ENCODE results near the gene HOMER2.

The HOMER2 gene

DNA sequence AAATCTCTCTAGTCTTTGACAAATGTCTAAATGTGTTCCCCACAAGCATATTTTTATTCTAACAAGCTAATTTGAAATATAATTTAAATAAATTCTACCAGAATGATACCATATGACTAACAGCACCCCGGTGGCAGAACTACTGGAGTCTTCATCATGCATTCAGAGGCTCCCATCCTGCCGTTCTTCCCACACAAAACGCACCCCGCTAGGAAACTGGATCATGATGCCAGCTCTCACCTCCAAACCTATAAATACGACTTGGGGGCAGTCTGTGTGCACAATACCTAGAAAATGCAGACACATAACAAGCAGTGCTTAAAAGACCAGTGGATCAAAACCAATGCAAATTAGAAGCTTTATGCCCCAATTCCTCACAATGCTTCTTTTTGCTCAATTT lies 8.5 kb downstream of the HOMER2 start:
- ATAC-seq: no peak
- TF ChIP-seq OSR1 (CRISPR knock-in tag; IDR thresholded peaks at IDR 0.05) (no peak), ZNF565 (CRISPR knock-in tag; conservative IDR thresholded peaks at IDR 0.05; ENCODE audit: low read depth) (no peak), BACH2 (CRISPR knock-in tag; IDR thresholded peaks at IDR 0.05; ENCODE audit: borderline replicate concordance) (no peak), CSDC2 (CRISPR knock-in tag; IDR thresholded peaks at IDR 0.05) (no peak), ARNTL (CRISPR knock-in tag; IDR thresholded peaks at IDR 0.05; ENCODE audit: borderline replicate concordance, low read depth) (no peak), RARB (CRISPR knock-in tag; IDR thresholded peaks at IDR 0.05) (no peak), PATZ1 (CRISPR knock-in tag; IDR thresholded peaks at IDR 0.05; ENCODE audit: borderline replicate concordance) (no peak), ZFP30 (CRISPR knock-in tag; IDR thresholded peaks at IDR 0.05) (no peak), TOX (CRISPR knock-in tag; IDR thresholded peaks at IDR 0.05; ENCODE audit: borderline replicate concordance) (no peak), SNAI2 (CRISPR knock-in tag; IDR thresholded peaks at IDR 0.05) (no peak), CREB5 (CRISPR knock-in tag; IDR thresholded peaks at IDR 0.05; ENCODE audit: low read depth) (no peak), ZNF70 (CRISPR knock-in tag; IDR thresholded peaks at IDR 0.05) (no peak), ZC3H10 (CRISPR knock-in tag; IDR thresholded peaks at IDR 0.05) (no peak), ESRRG (CRISPR knock-in tag; IDR thresholded peaks at IDR 0.05) (no peak)
- TF ChIP-seq, protein P1, sequence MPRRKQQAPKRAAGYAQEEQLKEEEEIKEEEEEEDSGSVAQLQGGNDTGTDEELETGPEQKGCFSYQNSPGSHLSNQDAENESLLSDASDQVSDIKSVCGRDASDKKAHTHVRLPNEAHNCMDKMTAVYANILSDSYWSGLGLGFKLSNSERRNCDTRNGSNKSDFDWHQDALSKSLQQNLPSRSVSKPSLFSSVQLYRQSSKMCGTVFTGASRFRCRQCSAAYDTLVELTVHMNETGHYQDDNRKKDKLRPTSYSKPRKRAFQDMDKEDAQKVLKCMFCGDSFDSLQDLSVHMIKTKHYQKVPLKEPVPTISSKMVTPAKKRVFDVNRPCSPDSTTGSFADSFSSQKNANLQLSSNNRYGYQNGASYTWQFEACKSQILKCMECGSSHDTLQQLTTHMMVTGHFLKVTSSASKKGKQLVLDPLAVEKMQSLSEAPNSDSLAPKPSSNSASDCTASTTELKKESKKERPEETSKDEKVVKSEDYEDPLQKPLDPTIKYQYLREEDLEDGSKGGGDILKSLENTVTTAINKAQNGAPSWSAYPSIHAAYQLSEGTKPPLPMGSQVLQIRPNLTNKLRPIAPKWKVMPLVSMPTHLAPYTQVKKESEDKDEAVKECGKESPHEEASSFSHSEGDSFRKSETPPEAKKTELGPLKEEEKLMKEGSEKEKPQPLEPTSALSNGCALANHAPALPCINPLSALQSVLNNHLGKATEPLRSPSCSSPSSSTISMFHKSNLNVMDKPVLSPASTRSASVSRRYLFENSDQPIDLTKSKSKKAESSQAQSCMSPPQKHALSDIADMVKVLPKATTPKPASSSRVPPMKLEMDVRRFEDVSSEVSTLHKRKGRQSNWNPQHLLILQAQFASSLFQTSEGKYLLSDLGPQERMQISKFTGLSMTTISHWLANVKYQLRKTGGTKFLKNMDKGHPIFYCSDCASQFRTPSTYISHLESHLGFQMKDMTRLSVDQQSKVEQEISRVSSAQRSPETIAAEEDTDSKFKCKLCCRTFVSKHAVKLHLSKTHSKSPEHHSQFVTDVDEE (CRISPR knock-in tag; IDR thresholded peaks at IDR 0.05): no peak
- TF ChIP-seq, protein P2, sequence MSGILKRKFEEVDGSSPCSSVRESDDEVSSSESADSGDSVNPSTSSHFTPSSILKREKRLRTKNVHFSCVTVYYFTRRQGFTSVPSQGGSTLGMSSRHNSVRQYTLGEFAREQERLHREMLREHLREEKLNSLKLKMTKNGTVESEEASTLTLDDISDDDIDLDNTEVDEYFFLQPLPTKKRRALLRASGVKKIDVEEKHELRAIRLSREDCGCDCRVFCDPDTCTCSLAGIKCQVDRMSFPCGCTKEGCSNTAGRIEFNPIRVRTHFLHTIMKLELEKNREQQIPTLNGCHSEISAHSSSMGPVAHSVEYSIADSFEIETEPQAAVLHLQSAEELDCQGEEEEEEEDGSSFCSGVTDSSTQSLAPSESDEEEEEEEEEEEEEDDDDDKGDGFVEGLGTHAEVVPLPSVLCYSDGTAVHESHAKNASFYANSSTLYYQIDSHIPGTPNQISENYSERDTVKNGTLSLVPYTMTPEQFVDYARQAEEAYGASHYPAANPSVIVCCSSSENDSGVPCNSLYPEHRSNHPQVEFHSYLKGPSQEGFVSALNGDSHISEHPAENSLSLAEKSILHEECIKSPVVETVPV (CRISPR knock-in tag; IDR thresholded peaks at IDR 0.05): no peak

DNA sequence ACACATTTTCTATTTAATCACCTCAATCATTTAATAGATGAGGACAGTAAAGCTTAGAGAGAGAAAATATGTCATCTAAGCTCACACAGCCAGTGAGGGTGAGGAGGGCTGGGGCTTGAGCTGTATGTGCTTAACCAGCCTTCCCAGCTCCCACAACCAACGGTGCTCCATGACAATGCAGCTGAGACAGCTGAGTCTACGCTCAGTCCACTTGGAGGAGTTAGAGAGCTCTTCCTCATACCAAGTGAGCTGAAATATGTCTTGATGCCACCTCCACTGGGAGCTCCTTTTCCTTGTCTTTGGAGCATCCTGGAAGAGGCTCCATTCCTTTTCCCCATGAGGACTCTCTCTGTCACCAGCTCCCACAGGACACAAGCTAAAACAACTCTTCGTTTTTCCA lies 9.3 kb downstream of the HOMER2 start:
- TF ChIP-seq TCF4 (CRISPR knock-in tag; IDR thresholded peaks at IDR 0.05; ENCODE audit: borderline replicate concordance) (no peak), ZNF8 (CRISPR knock-in tag; IDR thresholded peaks at IDR 0.05) (no peak), ZC3H10 (CRISPR knock-in tag; IDR thresholded peaks at IDR 0.05) (no peak), ISL1 (CRISPR knock-in tag; IDR thresholded peaks at IDR 0.05) (no peak), OSR1 (CRISPR knock-in tag; IDR thresholded peaks at IDR 0.05) (no peak), ESRRG (CRISPR knock-in tag; IDR thresholded peaks at IDR 0.05) (no peak), CSDC2 (CRISPR knock-in tag; IDR thresholded peaks at IDR 0.05) (no peak), CREB5 (CRISPR knock-in tag; IDR thresholded peaks at IDR 0.05; ENCODE audit: low read depth) (no peak), BACH2 (CRISPR knock-in tag; IDR thresholded peaks at IDR 0.05; ENCODE audit: borderline replicate concordance) (no peak), SNAI2 (CRISPR knock-in tag; IDR thresholded peaks at IDR 0.05) (no peak), ARNTL (CRISPR knock-in tag; IDR thresholded peaks at IDR 0.05; ENCODE audit: borderline replicate concordance, low read depth) (no peak), GLIS3 (CRISPR knock-in tag; IDR thresholded peaks at IDR 0.05) (no peak), PATZ1 (CRISPR knock-in tag; IDR thresholded peaks at IDR 0.05; ENCODE audit: borderline replicate concordance) (no peak), POU6F1 (CRISPR knock-in tag; IDR thresholded peaks at IDR 0.05; ENCODE audit: borderline replicate concordance, low read depth) (no peak), ZFP30 (CRISPR knock-in tag; IDR thresholded peaks at IDR 0.05) (no peak), ZNF565 (CRISPR knock-in tag; conservative IDR thresholded peaks at IDR 0.05; ENCODE audit: low read depth) (no peak), RARB (CRISPR knock-in tag; IDR thresholded peaks at IDR 0.05) (no peak)
- TF ChIP-seq, protein P1 (CRISPR knock-in tag; IDR thresholded peaks at IDR 0.05): no peak
- TF ChIP-seq, protein P2 (CRISPR knock-in tag; IDR thresholded peaks at IDR 0.05): no peak
- ATAC-seq: no peak

Measured in SK-N-SH treated with all-trans-retinoic acid at 6 μM for 48 hours (cell line).